HG03442 (cell line): ENCODE results near the gene TMEM259.

Experiments used
- ATAC-seq: cut with Tn5 transposase; IDR thresholded peaks from one replicate; pipeline ENCODE4 v1.9.1; 2021; ENCODE audit warnings: mild to moderate bottlenecking, moderate library complexity; ENCODE audit not compliant: unreplicated experiment

Gene TMEM259

GRCh38 chr19:990746-991145 is 30.2 kb downstream of the TMEM259 start:
- no peak for ATAC-seq

- ATAC-seq: no peak
Observed at GRCh38 chr19:990119-990571, 30.8 kb downstream of the TMEM259 start.

DNA sequence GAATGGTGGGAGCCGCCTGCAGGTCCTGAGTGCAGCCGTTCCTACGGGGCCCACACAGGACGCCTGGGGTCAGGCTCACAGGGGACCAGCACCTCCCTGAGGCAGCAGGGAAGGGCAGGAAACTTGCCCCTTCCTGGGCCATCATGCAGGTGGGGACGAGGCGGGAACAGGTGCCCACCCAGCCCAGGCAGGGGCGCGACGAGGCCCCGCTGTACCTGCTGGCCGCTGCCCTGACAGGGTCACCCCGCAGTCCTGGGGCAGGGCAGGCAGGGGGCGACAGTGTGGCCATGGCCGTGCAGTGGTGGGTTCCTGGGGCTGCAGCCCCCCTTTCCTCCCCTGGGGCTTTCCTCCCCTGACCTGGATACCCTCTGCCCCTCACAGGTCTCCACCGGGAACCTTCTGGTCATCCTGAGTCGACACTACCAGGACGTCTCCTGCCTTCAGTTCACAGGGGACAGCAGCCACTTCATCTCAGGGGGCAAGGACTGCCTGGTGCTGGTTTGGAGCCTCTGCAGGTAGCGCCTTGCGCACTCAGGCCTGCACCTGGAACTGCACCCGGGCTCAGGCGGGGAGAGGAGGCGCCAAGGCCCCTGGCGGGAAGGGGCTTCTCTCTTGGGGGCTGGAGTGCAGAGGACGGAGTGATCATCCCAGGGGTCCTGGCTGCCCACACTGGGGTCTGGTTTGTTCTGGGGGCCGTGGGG is 31.4 kb downstream of the TMEM259 start:
- no peak for ATAC-seq

DNA sequence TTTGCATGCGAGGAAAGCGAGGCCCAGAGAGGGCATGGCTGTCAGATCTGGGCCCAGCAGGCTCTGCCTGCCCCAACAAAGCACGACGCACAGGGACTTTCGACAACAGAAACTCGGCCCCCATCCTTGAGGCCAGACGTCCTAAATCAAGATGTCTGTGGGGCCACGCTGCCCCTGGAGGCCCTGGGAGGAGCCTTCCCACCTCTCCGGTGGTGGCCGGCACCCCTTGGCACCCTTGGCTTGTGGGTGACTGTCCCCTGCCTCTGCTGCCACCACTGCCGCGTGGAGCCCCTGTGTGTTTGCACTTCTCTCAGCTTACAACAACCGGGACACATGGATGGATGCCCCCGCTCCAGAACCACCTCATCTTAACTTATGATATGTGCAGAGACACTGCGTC is 32.4 kb downstream of the TMEM259 start:
- ATAC-seq: no peak

- ATAC-seq: no peak
Observed at GRCh38 chr19:988081-988480, 32.8 kb downstream of the TMEM259 start.

GRCh38 chr19:986083-986482 is 34.8 kb downstream of the TMEM259 start:
- no peak for ATAC-seq

DNA sequence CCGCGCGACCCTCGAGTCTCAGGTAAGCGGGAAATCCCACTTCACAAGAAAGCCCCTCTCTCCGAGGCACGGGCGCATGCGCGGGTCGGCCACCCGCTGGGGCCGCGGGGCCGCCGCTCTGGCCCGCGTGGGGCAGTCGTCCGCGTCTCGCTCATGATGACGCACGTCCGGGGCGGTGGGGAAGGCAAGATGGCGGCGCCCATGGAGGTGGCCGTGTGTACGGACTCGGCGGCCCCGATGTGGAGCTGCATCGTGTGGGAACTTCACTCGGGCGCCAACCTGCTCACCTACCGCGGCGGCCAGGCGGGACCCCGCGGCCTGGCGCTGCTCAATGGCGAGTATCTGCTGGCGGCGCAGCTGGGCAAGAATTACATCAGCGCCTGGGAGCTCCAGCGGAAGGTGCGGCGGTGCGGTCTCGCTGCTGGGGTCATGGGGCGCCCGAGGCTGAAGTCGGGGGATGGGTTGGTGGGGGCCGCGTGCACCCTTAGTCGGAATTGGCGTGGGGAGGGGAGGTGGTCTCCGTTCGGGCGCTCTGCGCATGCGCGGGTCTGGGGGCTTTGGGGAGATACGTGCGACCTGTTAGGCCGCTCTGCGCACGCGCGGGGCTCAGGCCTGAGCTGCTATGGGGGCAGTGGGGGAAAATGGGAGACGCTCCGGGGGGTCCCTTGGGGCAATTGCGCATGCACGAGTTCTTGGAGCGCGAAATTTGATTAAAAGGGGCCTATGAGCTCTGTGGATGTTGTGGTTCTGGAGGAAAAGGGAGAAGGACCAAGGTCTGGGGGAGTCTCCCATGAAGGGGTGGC is 36.6 kb downstream of the TMEM259 start, which contains the start of gene WDR18:
WDR18 (plus strand) TSS at position 181 of the 803 bp plus-strand sequence; CDS start at position 190, 9 bp downstream.
- ATAC-seq: peak; percentile 73

DNA sequence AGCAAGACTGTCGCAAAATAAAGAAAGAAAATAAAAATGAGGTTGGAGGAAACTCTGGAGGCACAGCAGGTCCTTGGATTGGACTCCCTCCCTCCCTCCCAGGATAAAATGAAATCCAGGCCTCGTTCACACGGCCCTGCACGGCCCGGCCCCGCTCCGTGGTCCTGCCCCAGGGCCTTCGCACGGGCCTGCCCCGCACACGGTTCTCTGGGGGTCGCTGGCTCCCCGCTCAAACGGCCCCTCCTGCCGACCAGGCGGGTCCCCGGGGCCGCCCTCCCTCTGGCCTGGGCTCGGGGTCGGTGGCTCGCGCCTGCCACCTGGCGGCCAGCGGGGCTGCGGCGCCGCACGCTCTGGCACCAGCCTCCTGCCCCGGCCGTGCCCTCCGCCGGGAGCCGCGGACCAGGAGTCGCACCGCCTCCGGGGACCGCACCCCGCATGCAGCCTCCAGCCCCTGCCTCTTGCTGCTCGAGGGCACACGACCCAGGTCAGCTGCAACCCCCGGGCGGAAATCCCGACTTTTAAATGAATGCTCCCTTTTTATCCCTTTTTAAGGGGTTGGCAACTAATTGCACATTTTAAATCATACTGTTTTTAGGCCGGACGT is 38.3 kb downstream of the TMEM259 start:
- peak; percentile 40 for ATAC-seq

GRCh38 chr19:980133-980998 is 40.6 kb downstream of the TMEM259 start:
- ATAC-seq: no peak

DNA sequence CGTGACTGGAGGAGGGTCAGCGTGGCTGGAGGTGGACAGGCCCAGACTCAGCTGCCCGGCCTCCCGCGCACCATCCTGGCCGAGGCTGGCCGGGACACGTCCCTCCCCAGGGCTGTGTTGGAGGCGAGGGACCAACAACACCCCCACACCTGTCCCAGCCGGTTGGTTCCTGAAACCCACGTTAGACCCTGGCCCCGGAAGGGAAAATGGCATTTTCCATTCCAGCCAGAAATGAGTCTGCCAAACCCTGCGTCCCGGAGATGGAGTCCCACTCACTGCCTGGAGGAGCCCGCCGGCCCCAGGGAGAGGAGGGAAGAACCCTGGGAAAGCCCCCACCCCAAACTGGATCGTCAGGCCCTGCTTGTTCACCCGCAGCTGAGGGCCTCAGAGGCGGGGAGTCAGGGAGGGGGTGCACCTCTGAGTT is 41.6 kb downstream of the TMEM259 start:
- ATAC-seq: no peak

GRCh38 chr19:977058-977464 is 43.9 kb downstream of the TMEM259 start:
- ATAC-seq: no peak

GRCh38 chr19:976476-976875 is 44.4 kb downstream of the TMEM259 start:
- ATAC-seq: no peak

- no peak for ATAC-seq
Observed at GRCh38 chr19:974564-975257, 46.2 kb downstream of the TMEM259 start.

DNA sequence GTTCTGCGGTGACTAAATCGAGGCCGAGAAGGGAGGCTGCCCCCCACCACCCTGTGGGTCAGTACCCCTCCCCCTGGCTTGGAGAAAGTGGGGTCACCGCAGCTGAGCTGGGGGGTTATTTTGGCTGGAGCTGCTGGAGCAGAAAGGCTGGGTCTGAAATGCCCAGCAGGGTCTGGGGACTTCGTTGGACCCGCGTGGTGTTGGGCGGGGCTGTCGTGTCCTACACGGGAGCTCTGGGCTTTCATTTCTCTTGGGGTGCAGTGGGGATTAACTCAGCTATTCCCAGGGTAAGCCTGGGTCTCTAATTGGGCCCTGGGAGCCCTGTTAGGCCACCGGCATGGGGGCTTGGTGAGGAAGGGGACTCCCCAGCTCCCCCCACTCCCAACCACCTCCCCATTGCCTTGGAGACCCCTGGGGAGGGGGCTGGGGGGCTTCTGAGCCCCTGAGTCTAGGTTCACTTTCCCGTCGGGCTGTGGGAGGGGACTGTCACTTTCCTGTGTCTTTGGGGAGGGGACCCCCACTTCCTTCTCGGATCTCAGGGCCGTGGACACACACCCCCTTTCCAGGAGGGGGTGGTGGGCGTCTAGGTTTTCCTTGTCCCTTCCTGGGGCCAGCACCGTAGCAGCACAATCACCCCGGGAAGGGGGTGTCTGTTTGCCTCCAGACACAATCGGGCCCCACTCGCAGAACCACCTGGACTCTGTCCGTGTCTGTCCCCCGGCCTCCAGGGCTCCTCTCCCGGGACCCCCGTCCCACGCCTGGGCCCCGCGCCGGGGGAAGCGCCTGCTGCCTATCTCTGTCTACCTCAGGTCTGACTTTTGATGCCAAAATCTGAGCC is 47.0 kb downstream of the TMEM259 start:
- no peak for ATAC-seq

DNA sequence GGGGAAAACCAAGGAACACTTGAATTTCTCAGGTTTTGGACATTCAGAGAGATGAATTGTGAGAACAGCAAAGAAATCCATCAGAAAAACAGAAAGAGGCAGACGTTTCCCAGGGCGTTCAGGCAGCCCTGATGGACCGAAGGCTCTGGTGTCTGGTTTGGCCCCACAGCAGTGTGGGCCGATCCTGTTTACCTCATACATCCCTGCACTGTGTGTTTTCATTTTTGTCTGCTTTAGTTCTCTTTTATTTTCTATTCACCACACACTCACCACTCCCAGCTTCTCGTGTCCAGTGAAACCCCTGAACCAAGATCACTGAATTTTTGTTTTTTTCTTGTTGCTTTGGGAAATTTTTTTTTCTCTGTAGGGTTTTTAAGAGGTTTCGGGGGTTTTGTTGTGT is 48.6 kb downstream of the TMEM259 start:
- no peak for ATAC-seq

- no peak for ATAC-seq
Observed at GRCh38 chr19:971795-972194, 49.1 kb downstream of the TMEM259 start.

- ATAC-seq: no peak
Observed at GRCh38 chr19:970695-971094, 50.2 kb downstream of the TMEM259 start.

- no peak for ATAC-seq
Observed at GRCh38 chr19:966485-967088, 54.3 kb downstream of the TMEM259 start.
